Neuron (in vitro differentiated cells): ENCODE measurements around the gene GRAMD1B.

Experiments
- H2AFZ ChIP-seq: one replicate; pipeline ENCODE4 v1.6.1; 2013; ENCODE audit warnings: low read depth, mild to moderate bottlenecking, inconsistent platforms, low read length, moderate library complexity
- H3K27me3 ChIP-seq: one replicate; pipeline ENCODE4 v1.6.1; 2013; ENCODE audit warnings: low read length; ENCODE audit not compliant: insufficient read depth
- H3K36me3 ChIP-seq: one replicate; pipeline ENCODE4 v1.6.1; 2013; ENCODE audit warnings: low read length; ENCODE audit not compliant: insufficient read depth
- H3K4me1 ChIP-seq: one replicate; pipeline ENCODE4 v1.6.1; 2013; ENCODE audit warnings: low read length; ENCODE audit not compliant: insufficient read depth
- H3K4me3 ChIP-seq: 2 replicates; pipeline ENCODE4 v1.5.1; 2013; ENCODE audit warnings: mild to moderate bottlenecking, low read length, moderate library complexity
- H3K9me3 ChIP-seq: one replicate; pipeline ENCODE4 v1.6.1; 2013; ENCODE audit warnings: low read length

GRAMD1B gene

GRCh38 chr11:123601136-123601535 lies 171.1 kb downstream of the GRAMD1B start:
- Histone ChIP-seq H3K27me3 (no peaks in the 10 kb centered on the region), H2AFZ (no peak overlapping the region), H3K36me3 (no peaks in the 10 kb centered on the region), H3K9me3 (no peaks in the 10 kb centered on the region), H3K4me1 (no peaks in the 10 kb centered on the region), H3K4me3 (no peak overlapping the region)

GRCh38 chr11:123601743-123602142 lies 171.7 kb downstream of the GRAMD1B start:
- Histone ChIP-seq H2AFZ (no peak overlapping the region), H3K27me3 (no peaks in the 10 kb centered on the region), H3K4me1 (no peaks in the 10 kb centered on the region), H3K9me3 (no peaks in the 10 kb centered on the region), H3K36me3 (no peaks in the 10 kb centered on the region), H3K4me3 (no peak overlapping the region)

- no peak overlapping the region for H3K4me3 ChIP-seq
- no peaks in the 10 kb centered on the region for H3K27me3 ChIP-seq
- H3K36me3 ChIP-seq: no peaks in the 10 kb centered on the region
- no peak overlapping the region for H2AFZ ChIP-seq
- no peaks in the 10 kb centered on the region for H3K4me1 ChIP-seq
- no peaks in the 10 kb centered on the region for H3K9me3 ChIP-seq
Measured at GRCh38 chr11:123603666-123604065, 173.6 kb downstream of the GRAMD1B start.

- H3K36me3 ChIP-seq: peaks cover 5% of the 10 kb centered on the region
- H3K9me3 ChIP-seq: no peaks in the 10 kb centered on the region
- H2AFZ ChIP-seq: no peak overlapping the region
- no peaks in the 10 kb centered on the region for H3K4me1 ChIP-seq
- H3K27me3 ChIP-seq: no peaks in the 10 kb centered on the region
- no peak overlapping the region for H3K4me3 ChIP-seq
Measured at GRCh38 chr11:123607781-123608180, 177.7 kb downstream of the GRAMD1B start.

- peaks cover 5% of the 10 kb centered on the region for H3K36me3 ChIP-seq
- no peak overlapping the region for H2AFZ ChIP-seq
Measured at GRCh38 chr11:123608371-123608770, 178.3 kb downstream of the GRAMD1B start.

GRCh38 chr11:123608945-123609344 lies 178.9 kb downstream of the GRAMD1B start:
- H3K9me3 ChIP-seq: no peaks in the 10 kb centered on the region
- H3K4me1 ChIP-seq: no peaks in the 10 kb centered on the region
- no peak overlapping the region for H2AFZ ChIP-seq
- H3K4me3 ChIP-seq: no peak overlapping the region
- peaks cover 8% of the 10 kb centered on the region for H3K36me3 ChIP-seq
- no peaks in the 10 kb centered on the region for H3K27me3 ChIP-seq

More at GRCh38 chr11:123608371-123608770, 178.3 kb downstream of the GRAMD1B start:
- H3K4me1 ChIP-seq: no peaks in the 10 kb centered on the region
- no peak overlapping the region for H3K4me3 ChIP-seq
- no peaks in the 10 kb centered on the region for H3K9me3 ChIP-seq
- H3K27me3 ChIP-seq: no peaks in the 10 kb centered on the region

- Histone ChIP-seq H3K36me3 (peaks cover 9% of the 10 kb centered on the region), H3K4me1 (peaks cover 5% of the 10 kb centered on the region), H3K27me3 (no peaks in the 10 kb centered on the region), H3K9me3 (no peaks in the 10 kb centered on the region), H2AFZ (no peak overlapping the region), H3K4me3 (no peak overlapping the region)
Measured at GRCh38 chr11:123611698-123612097, 181.6 kb downstream of the GRAMD1B start.

GRCh38 chr11:123616505-123617198 lies 186.6 kb downstream of the GRAMD1B start:
- Histone ChIP-seq H3K4me1 (peaks cover 5% of the 10 kb centered on the region), H3K36me3 (peaks cover 4% of the 10 kb centered on the region), H3K4me3 (no peak overlapping the region), H2AFZ (no peak overlapping the region), H3K27me3 (no peaks in the 10 kb centered on the region), H3K9me3 (no peaks in the 10 kb centered on the region)

- H3K4me3 ChIP-seq: no peak overlapping the region
- no peak overlapping the region for H2AFZ ChIP-seq
- H3K36me3 ChIP-seq: no peaks in the 10 kb centered on the region
- H3K4me1 ChIP-seq: no peaks in the 10 kb centered on the region
- H3K9me3 ChIP-seq: no peaks in the 10 kb centered on the region
- H3K27me3 ChIP-seq: no peaks in the 10 kb centered on the region
Measured at GRCh38 chr11:123622576-123622975, 192.5 kb downstream of the GRAMD1B start.

GRCh38 chr11:123624974-123625373 lies 194.9 kb downstream of the GRAMD1B start:
- H3K4me3 ChIP-seq: no peak overlapping the region
- no peaks in the 10 kb centered on the region for H3K36me3 ChIP-seq
- no peak overlapping the region for H2AFZ ChIP-seq
- no peaks in the 10 kb centered on the region for H3K27me3 ChIP-seq
- H3K4me1 ChIP-seq: no peaks in the 10 kb centered on the region
- no peaks in the 10 kb centered on the region for H3K9me3 ChIP-seq

GRCh38 chr11:123628936-123629683 lies 199.0 kb downstream of the GRAMD1B start:
- Histone ChIP-seq H2AFZ (no peak overlapping the region), H3K4me1 (no peaks in the 10 kb centered on the region), H3K27me3 (no peaks in the 10 kb centered on the region), H3K36me3 (no peaks in the 10 kb centered on the region), H3K9me3 (no peaks in the 10 kb centered on the region), H3K4me3 (no peak overlapping the region)

GRCh38 chr11:123630126-123630608 lies 200.1 kb downstream of the GRAMD1B start:
- Histone ChIP-seq H3K4me3 (no peak overlapping the region), H3K9me3 (no peaks in the 10 kb centered on the region), H3K4me1 (no peaks in the 10 kb centered on the region), H3K36me3 (no peaks in the 10 kb centered on the region), H2AFZ (no peak overlapping the region), H3K27me3 (no peaks in the 10 kb centered on the region)

- no peak overlapping the region for H2AFZ ChIP-seq
- H3K36me3 ChIP-seq: no peaks in the 10 kb centered on the region
- no peaks in the 10 kb centered on the region for H3K9me3 ChIP-seq
- H3K4me3 ChIP-seq: no peak overlapping the region
- H3K4me1 ChIP-seq: peaks cover 3% of the 10 kb centered on the region
- no peaks in the 10 kb centered on the region for H3K27me3 ChIP-seq
Measured at GRCh38 chr11:123640029-123640428, 210.0 kb downstream of the GRAMD1B start.
